Testis (tissue), 2 donors: Measurements from ENCODE around the gene FGF9.

Source experiments
- CTCF ChIP-seq, 3 experiments: fragments of 450-650 bp in 2 of 3; fragments of 200-600 bp in 1 of 3; sonication (generic) in 1 of 3; IDR thresholded peaks; one replicate each; pipeline ENCODE4 v1.5.1; 2016 to 2019; ENCODE audit warnings: antibody characterized with exemption in 3 of 3, mild to moderate bottlenecking in 2 of 3, moderate library complexity in 1 of 3
- POLR2A ChIP-seq: fragments of 450-650 bp; IDR thresholded peaks from one replicate; pipeline ENCODE4 v1.6.1; 2017; ENCODE audit warnings: antibody characterized with exemption, mild to moderate bottlenecking, moderate library complexity

- TF ChIP-seq CTCF (IDR thresholded peaks at IDR 0.05): no peak
- TF ChIP-seq POLR2A: no peak
Observed at GRCh38 chr13:21734961-21735360, 64.1 kb downstream of the FGF9 start.
